Fibroblast of mammary gland (primary cell): ENCODE results near the gene PLEKHH2.
A peak's percentile ranks its signal among the peaks of the same experiment; 100 is the strongest.

ENCODE experiments used
- DNase-seq: peaks from one replicate; pipeline ENCODE4 v3.0.0-alpha.2; 2010; ENCODE audit warnings: low read depth
- H3K4me3 ChIP-seq: 2 replicates; pipeline ENCODE4 v1.5.1; 2011; ENCODE audit warnings: low read depth, mild to moderate bottlenecking, low read length, moderate library complexity; ENCODE audit not compliant: control insufficient read depth
- CTCF ChIP-seq: conservative IDR thresholded peaks from 2 replicates; pipeline ENCODE4 v1.5.1; 2011; ENCODE audit warnings: low read depth, low read length, inconsistent platforms; ENCODE audit not compliant: control insufficient read depth, insufficient read depth

The PLEKHH2 gene

GRCh38 chr2:43727634-43728014 is 90.6 kb downstream of the PLEKHH2 start:
- no peak overlapping the region for H3K4me3 ChIP-seq
- no peak for DNase-seq
- no peak for TF ChIP-seq CTCF

- H3K4me3 ChIP-seq: no peak overlapping the region
- DNase-seq: no peak
- no peak for TF ChIP-seq CTCF
Measured at GRCh38 chr2:43729491-43730174, 92.6 kb downstream of the PLEKHH2 start.

GRCh38 chr2:43731211-43731610 is 94.2 kb downstream of the PLEKHH2 start:
- H3K4me3 ChIP-seq: no peak overlapping the region
- TF ChIP-seq CTCF: no peak
- DNase-seq: no peak

GRCh38 chr2:43736637-43737036 is 99.6 kb downstream of the PLEKHH2 start:
- no peak overlapping the region for H3K4me3 ChIP-seq
- DNase-seq: no peak
- no peak for TF ChIP-seq CTCF

- peak; percentile 89 for DNase-seq
- no peak for TF ChIP-seq CTCF
- no peak overlapping the region for H3K4me3 ChIP-seq
Measured at GRCh38 chr2:43737097-43737854, 100.2 kb downstream of the PLEKHH2 start.

GRCh38 chr2:43737855-43738254 is 100.8 kb downstream of the PLEKHH2 start:
- no peak overlapping the region for H3K4me3 ChIP-seq
- DNase-seq: no peak
- TF ChIP-seq CTCF: no peak
